ENCODE data around the gene PARVB. TPM values are rescaled to one million over a fixed set of nuclear protein-coding genes. Genes with fewer than 3 reads are reported as not detected.

The PARVB gene
- polyA plus RNA-seq, 12 donors = 28.3 to 50.5 (median 42.6) TPM; not detected in 1

- no peak for DNase-seq
Observed at GRCh38 chr22:44194569-44194968, 170.5 kb downstream of the PARVB start.

DNA sequence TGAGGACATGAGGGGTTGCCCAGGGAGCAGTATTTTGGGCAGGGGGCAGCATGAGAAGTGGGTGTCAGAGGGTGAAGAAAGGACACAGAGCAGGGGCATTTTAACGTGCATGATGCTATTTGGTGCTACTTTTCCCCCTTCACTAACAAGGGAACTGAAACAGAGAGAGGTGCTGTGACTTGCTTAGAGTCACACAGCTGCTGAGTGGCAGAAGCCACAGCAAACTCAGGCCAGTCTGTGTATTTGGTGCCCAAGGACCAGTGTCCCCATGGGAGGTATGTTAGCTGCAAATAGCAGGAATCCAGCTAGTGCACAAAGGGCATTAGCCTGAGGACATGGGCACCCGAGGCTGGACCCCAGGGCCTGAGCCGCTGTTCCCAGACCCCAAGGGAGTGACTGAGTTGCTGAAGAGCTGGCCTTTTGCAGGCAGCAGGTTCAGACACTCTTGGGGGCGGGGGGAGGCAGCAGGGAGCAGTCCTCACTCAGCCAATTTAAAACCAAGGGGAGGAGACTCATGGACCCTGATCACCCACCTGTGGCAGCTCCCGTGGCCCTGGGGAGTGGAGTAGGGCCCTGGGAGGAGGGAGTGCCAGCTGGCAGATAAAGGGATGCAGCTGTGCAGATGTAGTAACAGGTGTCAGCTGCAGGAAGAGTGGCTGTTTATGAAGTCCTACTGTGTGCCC, 171.2 kb downstream of the PARVB start:
- DNase-seq = no peak

- DNase-seq = no peak
Observed at GRCh38 chr22:44196241-44196640, 172.1 kb downstream of the PARVB start.

DNA sequence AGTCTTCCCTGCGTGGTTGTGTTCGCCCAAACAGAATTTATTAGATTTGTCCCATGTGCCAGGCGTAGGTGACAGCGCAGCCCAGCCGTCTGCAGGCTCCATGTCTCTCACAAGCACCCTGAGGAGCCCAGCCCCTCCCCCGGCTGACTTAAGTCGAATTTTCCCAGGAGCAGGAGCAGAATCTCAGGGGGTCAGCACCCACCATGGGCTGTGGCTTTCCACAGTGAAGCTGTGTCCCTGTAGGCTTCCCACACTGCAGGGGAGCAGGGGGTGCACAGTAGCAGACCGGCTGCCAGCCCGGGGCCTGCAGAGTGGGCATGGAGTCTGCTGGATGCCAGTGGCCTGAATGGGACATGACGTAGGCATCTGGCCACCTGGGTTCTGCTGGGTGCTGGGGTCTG, 172.6 kb downstream of the PARVB start:
- no peak for DNase-seq

GRCh38 chr22:44197271-44197670, 173.2 kb downstream of the PARVB start:
- DNase-seq = no peak

- no peak for DNase-seq
Observed at GRCh38 chr22:44199164-44199563, 175.1 kb downstream of the PARVB start.

DNA sequence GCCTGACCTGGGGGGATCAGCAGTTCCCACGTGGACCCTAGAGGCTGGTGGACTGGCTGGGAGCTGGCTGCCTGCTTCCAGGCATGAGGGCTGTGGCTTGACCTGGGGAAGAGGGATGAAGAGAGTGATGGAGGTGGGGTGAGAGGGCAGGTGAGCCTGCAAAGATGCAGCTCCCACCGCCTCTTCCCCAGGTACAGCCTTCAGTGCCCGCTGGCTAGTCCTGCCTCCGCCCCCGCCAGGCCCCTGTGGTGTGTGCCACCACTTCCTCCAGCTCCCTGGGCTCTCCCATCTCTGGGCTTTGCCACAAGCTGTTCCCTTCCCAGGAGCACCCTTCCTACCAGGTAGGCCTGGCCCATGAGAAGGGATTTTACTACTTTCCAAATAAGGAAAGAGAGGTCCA, 175.8 kb downstream of the PARVB start:
- no peak for DNase-seq

GRCh38 chr22:44200451-44200850, 176.3 kb downstream of the PARVB start:
- DNase-seq = no peak

DNA sequence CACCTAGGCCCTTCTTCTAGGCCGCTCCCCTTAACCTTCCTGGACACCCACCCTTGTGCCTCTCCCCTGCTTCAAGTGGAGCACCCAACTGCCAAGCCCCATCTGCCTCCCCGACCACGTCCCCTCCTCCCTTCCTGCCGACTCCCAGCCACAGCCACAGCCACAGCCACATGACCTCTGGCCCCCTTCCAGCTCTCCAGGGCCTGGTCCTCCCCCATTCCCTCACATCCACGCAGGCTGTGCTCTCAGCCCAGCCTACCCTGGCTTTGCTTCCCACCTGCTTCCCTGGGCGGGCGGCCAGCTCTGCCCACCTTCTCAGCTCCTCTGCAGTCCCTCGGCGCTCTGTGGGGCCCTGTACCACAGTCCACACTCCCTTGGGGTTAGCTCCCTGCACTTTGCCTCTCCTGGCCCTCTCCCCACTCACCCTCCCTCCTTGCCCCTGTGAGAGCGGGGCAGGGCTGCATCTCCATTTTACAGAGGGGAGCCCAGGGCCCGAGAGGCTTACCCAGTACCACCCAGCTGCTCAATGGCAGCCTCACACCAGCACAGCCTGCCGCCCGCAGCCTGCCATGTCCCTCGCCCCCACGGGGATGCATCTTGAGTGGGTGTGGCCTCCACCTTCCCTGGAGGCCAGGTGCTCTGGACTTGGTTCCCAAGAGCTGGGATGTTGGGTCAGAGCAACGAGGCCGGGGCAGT, 176.9 kb downstream of the PARVB start:
- no peak for DNase-seq

DNA sequence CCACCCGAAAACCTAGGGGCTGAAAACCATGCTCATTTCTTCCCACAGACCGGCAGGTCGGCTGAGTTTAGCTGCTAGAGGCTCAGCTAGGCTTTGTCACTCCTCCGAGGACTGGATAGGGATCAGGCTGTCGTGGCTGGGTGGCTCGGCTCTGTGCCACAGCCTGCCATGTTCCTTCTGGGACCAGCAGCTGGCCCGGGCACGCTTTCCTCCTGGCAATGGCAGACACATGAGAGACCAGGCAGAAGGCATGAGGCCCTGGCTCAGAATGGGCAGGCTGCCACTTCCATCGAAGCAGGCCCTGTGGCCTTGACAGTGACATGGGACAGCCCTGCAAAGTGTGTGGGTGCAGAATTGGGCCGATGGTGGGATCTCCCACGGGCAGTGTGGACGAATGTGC, 177.6 kb downstream of the PARVB start:
- no peak for DNase-seq

DNA sequence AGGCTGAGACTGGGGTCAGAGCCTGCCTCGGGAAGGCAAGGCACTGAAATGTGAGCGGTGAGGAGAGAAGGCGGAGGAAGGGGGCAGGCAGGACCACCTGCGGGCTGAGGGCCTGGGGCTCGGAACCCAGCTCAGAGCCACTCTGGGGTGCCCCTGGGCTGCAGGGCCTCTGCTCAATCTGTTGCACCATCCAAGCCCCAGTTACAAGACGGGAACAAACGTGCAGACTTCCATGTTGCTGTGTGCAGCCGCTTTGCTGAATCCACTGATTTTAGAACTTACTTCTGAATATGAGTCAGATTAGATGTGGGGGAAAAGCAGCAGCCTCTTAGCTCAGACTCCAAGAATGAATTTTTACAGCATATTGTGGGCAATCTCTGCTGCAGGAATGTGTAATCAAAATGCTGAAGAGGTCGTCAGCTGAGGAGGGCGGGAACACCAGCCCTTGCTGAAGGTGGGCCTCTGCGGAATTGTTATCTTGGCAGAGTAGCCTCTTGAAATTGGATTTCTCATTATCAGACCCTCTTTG, 178.2 kb downstream of the PARVB start:
- no peak for DNase-seq

DNA sequence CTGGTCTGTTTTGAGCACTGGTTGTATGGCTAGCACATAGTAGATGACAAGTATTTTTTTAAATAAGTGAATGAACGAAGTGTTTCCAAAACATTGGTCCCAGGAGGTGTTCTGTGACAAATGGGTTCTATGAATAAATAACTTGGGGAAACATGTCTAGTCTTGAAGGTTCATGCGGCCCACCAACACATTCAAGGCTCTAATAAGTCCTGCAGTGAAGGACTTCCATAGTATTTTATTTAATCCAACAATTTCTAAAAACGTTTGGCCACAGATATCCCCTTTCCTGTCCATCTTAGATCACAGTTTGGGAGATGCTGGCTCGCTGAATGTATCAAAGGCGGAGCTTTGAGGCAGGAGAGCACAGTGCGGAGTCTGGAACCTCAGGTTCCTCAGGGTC, 179.1 kb downstream of the PARVB start:
- no peak for DNase-seq

DNA sequence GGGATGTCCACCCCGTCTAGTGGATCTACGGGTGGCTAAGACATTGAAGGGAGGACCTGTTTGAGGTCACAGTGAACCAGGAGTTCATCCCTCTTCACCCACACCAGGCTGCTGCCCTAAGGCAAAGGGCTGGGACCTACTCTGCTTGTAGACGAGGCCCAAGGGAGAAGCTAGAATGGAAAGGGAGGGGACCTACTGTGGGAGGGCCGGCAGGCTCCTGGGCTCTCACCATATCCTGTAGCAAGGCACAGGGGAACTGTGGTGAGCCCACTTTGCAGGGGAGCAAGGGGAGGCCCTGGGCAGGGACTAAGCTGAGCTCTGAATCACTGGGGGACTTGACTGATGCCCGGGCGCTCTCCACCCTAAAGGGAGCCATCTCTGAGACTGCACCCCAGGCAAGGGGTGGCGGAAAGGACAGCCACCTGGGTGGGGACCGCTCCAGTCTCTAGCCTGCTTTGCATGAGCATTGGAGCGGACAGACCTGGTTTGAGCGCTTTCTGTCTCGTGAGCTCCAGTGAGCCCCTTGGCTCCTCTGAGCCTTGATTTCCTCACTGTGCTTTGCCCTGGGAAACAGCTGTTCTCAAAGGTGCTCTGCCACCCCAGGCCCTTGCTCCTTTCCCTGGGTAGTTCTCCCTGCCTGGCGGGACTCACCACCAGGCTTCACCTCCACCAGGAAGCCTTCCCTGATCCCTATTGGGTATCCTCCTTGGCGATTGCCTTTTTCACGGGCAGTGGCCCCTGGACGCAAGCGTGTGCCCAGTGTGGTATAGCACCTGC, 180.8 kb downstream of the PARVB start:
- no peak for DNase-seq

- DNase-seq = no peak
Observed at GRCh38 chr22:44205516-44206329, 181.6 kb downstream of the PARVB start.

GRCh38 chr22:44206330-44206645, 182.2 kb downstream of the PARVB start:
- no peak for DNase-seq

- no peak for DNase-seq
Observed at GRCh38 chr22:44206696-44207095, 182.6 kb downstream of the PARVB start.

DNA sequence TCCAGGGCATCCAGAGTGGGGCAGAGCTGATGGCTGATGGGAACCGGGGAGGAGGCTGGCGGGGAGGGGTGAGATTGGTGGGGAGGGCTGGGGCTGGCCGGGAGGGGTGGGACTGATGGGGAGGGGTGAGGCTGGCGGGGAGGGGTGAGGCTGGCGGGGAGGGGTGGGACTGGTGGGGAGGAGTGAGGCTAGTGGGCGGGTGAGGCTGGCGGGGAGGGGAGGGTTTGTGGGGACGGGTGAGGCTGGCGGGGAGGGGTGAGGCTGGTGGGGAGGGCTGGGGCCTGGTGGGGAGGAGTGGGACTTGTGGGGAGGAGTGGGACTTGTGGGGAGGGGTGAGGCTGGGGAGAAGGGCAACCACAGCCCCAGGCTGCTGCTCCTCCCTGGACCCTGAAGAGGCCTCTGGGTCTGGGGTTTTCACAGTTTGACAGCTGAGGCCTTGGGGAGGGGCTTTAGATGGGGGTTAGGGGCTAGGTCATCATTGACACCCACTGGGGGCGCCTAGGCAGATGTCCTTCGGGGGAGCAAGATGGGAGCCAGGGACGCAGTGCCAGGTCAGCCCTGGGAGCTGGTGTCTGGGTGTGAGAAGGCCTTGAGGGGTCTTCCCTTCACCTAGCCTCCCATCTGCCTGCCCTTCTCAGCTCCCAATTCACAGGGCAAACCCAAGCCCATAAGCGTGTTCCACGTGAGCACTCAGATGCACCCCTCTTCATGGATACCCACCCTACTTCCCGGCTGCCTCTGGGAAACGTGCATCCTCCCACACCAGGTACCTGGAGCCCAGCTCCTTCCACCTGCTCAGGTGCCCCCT, 183.3 kb downstream of the PARVB start:
- no peak for DNase-seq

GRCh38 chr22:44207981-44208317, 183.8 kb downstream of the PARVB start:
- no peak for DNase-seq

DNA sequence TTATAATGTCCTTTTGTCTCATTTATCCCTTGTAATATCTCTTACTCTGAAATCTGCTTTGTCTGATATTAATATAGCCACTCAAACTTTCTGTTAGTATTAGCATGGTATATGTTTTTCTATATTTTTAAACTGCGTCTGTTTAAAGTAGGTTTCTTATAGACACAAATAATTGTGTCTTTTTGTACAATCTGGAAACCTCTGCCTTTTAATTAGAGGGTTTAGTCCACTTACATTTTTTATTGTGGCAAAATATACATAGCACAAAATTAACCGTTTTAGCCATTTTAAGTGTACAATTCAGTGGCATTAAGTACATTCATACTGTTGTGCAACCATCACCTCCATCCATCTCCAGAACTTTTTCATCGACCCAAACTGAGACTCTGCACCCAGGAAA, 185.2 kb downstream of the PARVB start:
- DNase-seq = no peak

DNA sequence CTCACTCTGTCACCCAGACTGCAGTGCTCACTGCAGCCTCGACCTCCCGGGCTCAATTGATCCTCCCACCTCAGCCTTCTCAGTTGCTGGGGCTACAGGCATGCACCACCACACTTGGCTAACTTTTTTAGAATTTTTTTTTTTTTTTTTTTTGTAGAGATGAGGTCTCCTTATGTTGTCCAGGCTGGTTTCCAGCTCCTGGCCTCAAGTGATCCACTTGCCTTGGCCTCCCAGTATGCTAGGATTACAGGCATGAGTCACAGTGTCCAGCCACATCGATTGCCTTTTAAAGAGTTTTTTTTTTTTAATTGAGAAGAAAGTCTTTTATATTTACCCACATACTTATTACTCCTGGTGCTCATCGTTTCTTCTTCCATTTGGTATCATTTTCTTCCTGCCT, 186.6 kb downstream of the PARVB start:
- DNase-seq = no peak

- DNase-seq = no peak
Observed at GRCh38 chr22:44211256-44211945, 187.3 kb downstream of the PARVB start.

All from muscle of arm (tissue), 12 donors.